ENCODE measurements around the gene ME3. TPM values are rescaled to one million over a fixed set of nuclear protein-coding genes. Genes with fewer than 3 reads are reported as not detected.

The ME3 gene
- total RNA-seq, 1 experiment from 2014 or later, result 0.30 TPM

DNA sequence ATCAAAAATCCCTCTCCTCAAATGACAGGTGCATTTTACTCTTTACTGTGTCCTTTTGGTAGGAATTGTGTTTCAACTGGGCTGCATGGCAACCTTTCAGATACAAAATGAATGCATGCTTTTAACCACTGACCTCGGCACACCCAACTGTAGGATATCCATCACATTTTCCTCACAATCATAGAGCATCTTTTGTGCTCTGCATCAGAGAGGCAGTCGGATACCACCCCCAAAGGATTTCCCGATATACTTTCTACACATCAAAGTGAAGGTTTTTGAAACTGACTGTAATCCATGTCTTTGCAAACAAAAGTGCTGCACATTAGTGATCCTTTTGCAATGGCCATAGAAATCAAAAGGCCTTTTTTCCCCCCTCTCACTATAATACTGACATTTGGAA lies 9.1 kb downstream of the ME3 start:
- no peaks in the 10 kb centered on the region for H3K79me2 ChIP-seq (ENCODE audit: insufficient read depth, low read length)
- no peaks in the 10 kb centered on the region for H3K4me1 ChIP-seq (ENCODE audit: control insufficient read depth in 1 of 2, insufficient read depth in 2 of 2, low read length in 2 of 2)
- ATAC-seq (no peak), DNase-seq (ENCODE audit: low read depth, low spot score) (no peak)
- H3K36me3 ChIP-seq (ENCODE audit: control insufficient read depth in 1 of 2, insufficient read depth in 2 of 2, low read length in 2 of 2), result no peaks in the 10 kb centered on the region
- no peaks in the 10 kb centered on the region for H3K27me3 ChIP-seq (ENCODE audit: insufficient read depth, low read length)
- no peak overlapping the region for H3K4me3 ChIP-seq (replicated peaks in 1 of 2; ENCODE audit: low read depth in 1 of 2, low read length in 2 of 2)
- 0 out of 2 replicates have a peak, but pooled peaks cover 5% of the 10 kb centered on the region for H3K9me2 ChIP-seq (ENCODE audit: insufficient read depth)
- no peak for TF ChIP-seq SP1 (IDR thresholded peaks at IDR 0.05; ENCODE audit: low read depth)
- TF ChIP-seq, protein P1, sequence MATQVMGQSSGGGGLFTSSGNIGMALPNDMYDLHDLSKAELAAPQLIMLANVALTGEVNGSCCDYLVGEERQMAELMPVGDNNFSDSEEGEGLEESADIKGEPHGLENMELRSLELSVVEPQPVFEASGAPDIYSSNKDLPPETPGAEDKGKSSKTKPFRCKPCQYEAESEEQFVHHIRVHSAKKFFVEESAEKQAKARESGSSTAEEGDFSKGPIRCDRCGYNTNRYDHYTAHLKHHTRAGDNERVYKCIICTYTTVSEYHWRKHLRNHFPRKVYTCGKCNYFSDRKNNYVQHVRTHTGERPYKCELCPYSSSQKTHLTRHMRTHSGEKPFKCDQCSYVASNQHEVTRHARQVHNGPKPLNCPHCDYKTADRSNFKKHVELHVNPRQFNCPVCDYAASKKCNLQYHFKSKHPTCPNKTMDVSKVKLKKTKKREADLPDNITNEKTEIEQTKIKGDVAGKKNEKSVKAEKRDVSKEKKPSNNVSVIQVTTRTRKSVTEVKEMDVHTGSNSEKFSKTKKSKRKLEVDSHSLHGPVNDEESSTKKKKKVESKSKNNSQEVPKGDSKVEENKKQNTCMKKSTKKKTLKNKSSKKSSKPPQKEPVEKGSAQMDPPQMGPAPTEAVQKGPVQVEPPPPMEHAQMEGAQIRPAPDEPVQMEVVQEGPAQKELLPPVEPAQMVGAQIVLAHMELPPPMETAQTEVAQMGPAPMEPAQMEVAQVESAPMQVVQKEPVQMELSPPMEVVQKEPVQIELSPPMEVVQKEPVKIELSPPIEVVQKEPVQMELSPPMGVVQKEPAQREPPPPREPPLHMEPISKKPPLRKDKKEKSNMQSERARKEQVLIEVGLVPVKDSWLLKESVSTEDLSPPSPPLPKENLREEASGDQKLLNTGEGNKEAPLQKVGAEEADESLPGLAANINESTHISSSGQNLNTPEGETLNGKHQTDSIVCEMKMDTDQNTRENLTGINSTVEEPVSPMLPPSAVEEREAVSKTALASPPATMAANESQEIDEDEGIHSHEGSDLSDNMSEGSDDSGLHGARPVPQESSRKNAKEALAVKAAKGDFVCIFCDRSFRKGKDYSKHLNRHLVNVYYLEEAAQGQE (IDR thresholded peaks at IDR 0.05; ENCODE audit: low read depth), result no peak
- TF ChIP-seq ATF3 (IDR thresholded peaks at IDR 0.05), result no peak
- TF ChIP-seq ZNF274 (IDR thresholded peaks at IDR 0.05; ENCODE audit: low read depth, low read length), result no peak
- no peak for TF ChIP-seq EGR1 (IDR thresholded peaks at IDR 0.05; ENCODE audit: low read depth)
- no peak for TF ChIP-seq CTCF (IDR thresholded peaks at IDR 0.05 in 2 of 3, conservative IDR thresholded peaks at IDR 0.05 in 1 of 3; ENCODE audit: borderline replicate concordance in 1 of 3, insufficient read depth in 1 of 3, low read depth in 2 of 3, low read length in 2 of 3)
- no peak for TF ChIP-seq YY1 (IDR thresholded peaks at IDR 0.05; ENCODE audit: extremely low read depth, insufficient replicate concordance, low read depth, low read length)
- TF ChIP-seq EZH2phosphoT487 (IDR thresholded peaks at IDR 0.05; ENCODE audit: borderline replicate concordance), result no peak
- no peak for TF ChIP-seq ZBTB33 (IDR thresholded peaks at IDR 0.05; ENCODE audit: extremely low read depth, insufficient replicate concordance, low read length)
- TF ChIP-seq TCF7L2 (IDR thresholded peaks at IDR 0.05; ENCODE audit: borderline replicate concordance, extremely low read depth, insufficient read depth, insufficient read length), result no peak
- no peak for TF ChIP-seq POLR2A (IDR thresholded peaks at IDR 0.05; ENCODE audit: borderline replicate concordance, extremely low read depth, insufficient read depth, insufficient read length)
- no peak for TF ChIP-seq EZH2 (IDR thresholded peaks at IDR 0.05)
- TF ChIP-seq SIN3A (IDR thresholded peaks at IDR 0.05; ENCODE audit: low read depth), result no peak
- no peak for TF ChIP-seq SRF (IDR thresholded peaks at IDR 0.05; ENCODE audit: low read depth)
- no peak for TF ChIP-seq RAD21 (IDR thresholded peaks at IDR 0.05; ENCODE audit: low read depth)
- POLR2A ChIA-PET, result no interaction called here
- H3K27ac ChIP-seq (ENCODE audit: low read depth, low read length), result no peak overlapping the region
- H2AFZ ChIP-seq (ENCODE audit: low read depth, low read length, poor library complexity, severe bottlenecking), result no peak overlapping the region
- intact Hi-C loops (cut with micrococcal nuclease), result no loop called here
- CTCF ChIA-PET, result no interaction called here
- no peak overlapping the region for H3K9ac ChIP-seq (ENCODE audit: low read length)
- RAD21 ChIA-PET (ENCODE audit: low non-redundant PET in 1 of 2, low total read pairs in 2 of 2, uncharacterized antibody in 2 of 2, unreplicated experiment in 2 of 2), result no interaction called here
- BruUV-seq (replicated peaks), result no TSS peak
- H3K4me2 ChIP-seq (ENCODE audit: low read length), result no peak overlapping the region
- no peaks in the 10 kb centered on the region for H4K20me1 ChIP-seq (ENCODE audit: insufficient read depth)
- no peaks in the 10 kb centered on the region for H3K9me3 ChIP-seq (ENCODE audit: control insufficient read depth in 1 of 2, insufficient read depth in 1 of 2, low read depth in 1 of 2, low read length in 2 of 2)

Data from HCT116 (cell line).